OCI-M2 (cell line): ENCODE data around the gene LENG1.

ENCODE experiments used
- DNase-seq: peaks from one replicate; lab custom pipeline; 2025; ENCODE audit not compliant: unreplicated experiment; lab: John Stamatoyannopoulos, UW

The LENG1 gene

GRCh38 chr19:54142166-54142780 lies 17.2 kb downstream of the LENG1 start:
- no peak for DNase-seq

- DNase-seq = no peak
Measured at GRCh38 chr19:54141356-54141755, 18.2 kb downstream of the LENG1 start.

- DNase-seq = no peak
Measured at GRCh38 chr19:54138489-54139256, 20.8 kb downstream of the LENG1 start.

- DNase-seq = no peak
Measured at GRCh38 chr19:54137699-54138488, 21.6 kb downstream of the LENG1 start, which contains the start of gene CNOT3. Gene CNOT3, plus strand, starts transcription at chr19:54137762. Its CDS starts 5,217 bp downstream, at chr19:54142979.

- peak; percentile 99 for DNase-seq
Measured at GRCh38 chr19:54136864-54137698, 22.4 kb downstream of the LENG1 start.

GRCh38 chr19:54136086-54136863 lies 23.2 kb downstream of the LENG1 start:
- DNase-seq = no peak

GRCh38 chr19:54133957-54134590 lies 25.4 kb downstream of the LENG1 start:
- no peak for DNase-seq

- no peak for DNase-seq
Measured at GRCh38 chr19:54133312-54133956, 26.1 kb downstream of the LENG1 start.

GRCh38 chr19:54129617-54129996 lies 29.9 kb downstream of the LENG1 start:
- no peak for DNase-seq

- no peak for DNase-seq
Measured at GRCh38 chr19:54128796-54129616, 30.5 kb downstream of the LENG1 start.

- no peak for DNase-seq
Measured at GRCh38 chr19:54128441-54128725, 31.1 kb downstream of the LENG1 start.

GRCh38 chr19:54127688-54128440 lies 31.7 kb downstream of the LENG1 start:
- no peak for DNase-seq

GRCh38 chr19:54125713-54126112 lies 33.8 kb downstream of the LENG1 start:
- no peak for DNase-seq

- no peak for DNase-seq
Measured at GRCh38 chr19:54124393-54124792, 35.1 kb downstream of the LENG1 start.

GRCh38 chr19:54123682-54124081 lies 35.8 kb downstream of the LENG1 start:
- no peak for DNase-seq

- no peak for DNase-seq
Measured at GRCh38 chr19:54121259-54121658, 38.3 kb downstream of the LENG1 start.

GRCh38 chr19:54115109-54116063 lies 44.1 kb downstream of the LENG1 start, which contains the start of the genes PRPF31 and TFPT:
Gene PRPF31, plus strand, starts transcription at chr19:54115754. Its CDS starts 2,525 bp downstream, at chr19:54118279.
Gene TFPT, minus strand, starts transcription at chr19:54115657. Its CDS starts 388 bp downstream, at chr19:54115269.
- DNase-seq = peak; percentile 97
